Measurements from ENCODE around the gene FRAT1. TPM values are rescaled to one million over a fixed set of nuclear protein-coding genes. Genes with fewer than 3 reads are reported as not detected.

FRAT1 gene
- polyA plus RNA-seq, 2 of the 4 experiments (the other 2 are of a cell fraction) = 1.5 to 2.3 TPM

DNA sequence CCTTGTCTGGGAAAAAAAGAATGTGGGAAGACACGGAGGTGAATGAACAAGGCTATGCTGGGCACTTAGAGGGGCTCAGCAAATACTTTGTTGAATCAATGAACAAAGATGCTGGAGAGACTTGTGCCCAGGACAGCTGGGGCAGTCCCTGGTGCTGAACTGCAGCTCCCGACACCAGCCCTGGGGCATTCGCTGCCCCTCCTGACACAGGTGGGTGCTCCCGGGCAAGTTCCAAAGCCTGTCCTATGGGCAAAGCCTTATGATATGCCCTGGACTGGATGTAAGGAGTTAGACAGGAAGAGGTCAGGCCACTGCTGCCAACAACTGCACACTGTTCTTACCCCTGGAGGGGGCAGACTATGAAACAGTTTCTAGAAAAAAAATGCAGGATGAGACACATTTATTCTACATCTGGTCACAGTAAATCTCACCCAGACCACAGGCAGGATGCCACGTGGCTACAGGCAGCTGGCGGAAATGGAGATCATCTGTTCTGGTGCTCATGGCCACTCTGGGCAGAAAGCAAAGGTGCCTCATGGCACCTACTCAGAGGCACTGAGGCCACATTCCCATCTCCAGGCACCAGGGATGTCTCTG is 37.3 kb downstream of the FRAT1 start:
- H3K9me3 ChIP-seq = no peaks in the 10 kb centered on the region
- no peak overlapping the region for H3K27ac ChIP-seq
- ChIA-PET CTCF (interaction anchor here (1.0 to 6.6 kb wide), 7 partner anchors 8 to 92 kb away, joined by 3 to 43 read pairs (median 4); no protein-coding TSS in a partner anchor), POLR2A (no interaction called here)
- no peak overlapping the region for H3K4me2 ChIP-seq
- ATAC-seq (peak; percentile 8 to 15; a peak in 3 of 6 replicates), FAIRE-seq (no peak), DNase-seq (ENCODE audit: low read depth in 1 of 2, low spot score in 1 of 2) (no peak)
- no peaks in the 10 kb centered on the region for H3K4me1 ChIP-seq
- WGBS (ENCODE audit: missing lambda C conversion rate) = 85% methylated on average over 4 of the region's 6 CpGs
- H3K4me3 ChIP-seq = no peak overlapping the region
- TF ChIP-seq ZC3H11A (IDR thresholded peaks at IDR 0.05) (no peak), E2F6 (IDR thresholded peaks at IDR 0.05; ENCODE audit: borderline replicate concordance, low read depth) (no peak), NFE2L2 (conservative IDR thresholded peaks at IDR 0.05; ENCODE audit: low read length) (no peak), MAZ (IDR thresholded peaks at IDR 0.05; ENCODE audit: borderline replicate concordance, low read depth, low read length) (no peak), BHLHE40 (IDR thresholded peaks at IDR 0.05; ENCODE audit: low read depth, low read length) (no peak)

DNA sequence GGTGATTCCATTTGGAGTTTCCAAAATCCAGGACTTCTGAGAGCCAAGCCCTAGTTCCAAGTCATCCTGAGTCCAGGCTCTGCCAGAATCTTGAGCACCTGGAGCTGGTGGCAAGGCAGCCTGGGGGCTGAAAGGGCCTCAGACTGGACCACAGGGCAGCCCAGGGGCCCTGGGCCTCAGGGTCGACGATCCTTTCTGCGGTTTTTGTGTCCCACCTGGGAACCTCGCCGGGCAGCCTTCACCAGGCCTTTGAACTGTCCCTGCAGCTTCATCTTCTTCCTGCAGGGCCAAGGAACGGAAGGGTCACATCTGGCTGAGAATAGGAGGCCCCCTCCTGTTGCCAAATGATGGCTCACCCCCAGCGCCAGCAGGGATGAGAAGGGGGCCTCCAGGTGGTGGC is 37.8 kb downstream of the FRAT1 start:
- ChIA-PET POLR2A (no interaction called here), CTCF (interaction anchor here (1.3 to 6.6 kb wide), 4 partner anchors 11 to 78 kb away, joined by 3 to 43 read pairs (median 8); no protein-coding TSS in a partner anchor)
- WGBS (ENCODE audit: missing lambda C conversion rate) = 92% methylated on average over 2 of the region's 7 CpGs

DNA sequence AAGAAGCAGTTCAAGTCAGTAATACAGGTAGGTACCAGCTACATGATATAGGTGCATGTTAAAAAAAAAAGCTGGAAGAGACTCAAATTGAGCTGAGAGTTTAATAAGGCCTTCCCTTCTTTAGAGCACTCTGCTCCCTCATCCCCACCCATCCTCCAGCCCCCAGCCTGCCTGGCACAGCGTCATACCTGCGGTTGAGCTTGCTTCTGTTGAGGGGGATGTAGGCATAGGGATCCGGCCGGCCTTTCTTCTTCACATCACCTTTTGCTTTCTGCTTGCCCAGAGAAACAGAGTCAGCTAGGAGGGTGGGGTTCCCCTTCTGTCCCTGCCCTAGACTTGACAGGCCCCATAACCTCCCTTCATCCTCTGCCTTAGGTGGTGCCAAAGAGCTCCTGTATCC is 39.3 kb downstream of the FRAT1 start:
- H3K9me3 ChIP-seq = no peaks in the 10 kb centered on the region
- TF ChIP-seq ZFP36 (IDR thresholded peaks at IDR 0.05; ENCODE audit: borderline replicate concordance, partially characterized antibody) (no peak), KDM1A (IDR thresholded peaks at IDR 0.05; ENCODE audit: low read depth) (no peak), RNF2 (IDR thresholded peaks at IDR 0.05; ENCODE audit: borderline replicate concordance, low read depth) (no peak), HEYL (CRISPR knock-in tag; IDR thresholded peaks at IDR 0.05) (no peak), CEBPB (IDR thresholded peaks at IDR 0.05) (no peak), ZSCAN20 (CRISPR knock-in tag; IDR thresholded peaks at IDR 0.05) (no peak), EHF (CRISPR knock-in tag; IDR thresholded peaks at IDR 0.05) (no peak), RCOR1 (IDR thresholded peaks at IDR 0.05; ENCODE audit: low read depth, low read length) (no peak), GATA3 (IDR thresholded peaks at IDR 0.05; ENCODE audit: borderline replicate concordance) (no peak), HOXA7 (CRISPR knock-in tag; IDR thresholded peaks at IDR 0.05) (no peak), MAFK (IDR thresholded peaks at IDR 0.05; ENCODE audit: partially characterized antibody) (no peak), CBX2 (IDR thresholded peaks at IDR 0.05; ENCODE audit: borderline replicate concordance, low read depth) (no peak), PHF8 (IDR thresholded peaks at IDR 0.05; ENCODE audit: borderline replicate concordance, low read depth) (no peak), FOSB (CRISPR knock-in tag; IDR thresholded peaks at IDR 0.05) (no peak), JUNB (IDR thresholded peaks at IDR 0.05) (no peak)
- TF ChIP-seq, protein P1, sequence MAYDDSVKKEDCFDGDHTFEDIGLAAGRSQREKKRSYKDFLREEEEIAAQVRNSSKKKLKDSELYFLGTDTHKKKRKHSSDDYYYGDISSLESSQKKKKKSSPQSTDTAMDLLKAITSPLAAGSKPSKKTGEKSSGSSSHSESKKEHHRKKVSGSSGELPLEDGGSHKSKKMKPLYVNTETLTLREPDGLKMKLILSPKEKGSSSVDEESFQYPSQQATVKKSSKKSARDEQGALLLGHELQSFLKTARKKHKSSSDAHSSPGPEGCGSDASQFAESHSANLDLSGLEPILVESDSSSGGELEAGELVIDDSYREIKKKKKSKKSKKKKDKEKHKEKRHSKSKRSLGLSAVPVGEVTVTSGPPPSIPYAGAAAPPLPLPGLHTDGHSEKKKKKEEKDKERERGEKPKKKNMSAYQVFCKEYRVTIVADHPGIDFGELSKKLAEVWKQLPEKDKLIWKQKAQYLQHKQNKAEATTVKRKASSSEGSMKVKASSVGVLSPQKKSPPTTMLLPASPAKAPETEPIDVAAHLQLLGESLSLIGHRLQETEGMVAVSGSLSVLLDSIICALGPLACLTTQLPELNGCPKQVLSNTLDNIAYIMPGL (CRISPR knock-in tag; IDR thresholded peaks at IDR 0.05; ENCODE audit: borderline replicate concordance) = no peak
- TF ChIP-seq, protein P2, sequence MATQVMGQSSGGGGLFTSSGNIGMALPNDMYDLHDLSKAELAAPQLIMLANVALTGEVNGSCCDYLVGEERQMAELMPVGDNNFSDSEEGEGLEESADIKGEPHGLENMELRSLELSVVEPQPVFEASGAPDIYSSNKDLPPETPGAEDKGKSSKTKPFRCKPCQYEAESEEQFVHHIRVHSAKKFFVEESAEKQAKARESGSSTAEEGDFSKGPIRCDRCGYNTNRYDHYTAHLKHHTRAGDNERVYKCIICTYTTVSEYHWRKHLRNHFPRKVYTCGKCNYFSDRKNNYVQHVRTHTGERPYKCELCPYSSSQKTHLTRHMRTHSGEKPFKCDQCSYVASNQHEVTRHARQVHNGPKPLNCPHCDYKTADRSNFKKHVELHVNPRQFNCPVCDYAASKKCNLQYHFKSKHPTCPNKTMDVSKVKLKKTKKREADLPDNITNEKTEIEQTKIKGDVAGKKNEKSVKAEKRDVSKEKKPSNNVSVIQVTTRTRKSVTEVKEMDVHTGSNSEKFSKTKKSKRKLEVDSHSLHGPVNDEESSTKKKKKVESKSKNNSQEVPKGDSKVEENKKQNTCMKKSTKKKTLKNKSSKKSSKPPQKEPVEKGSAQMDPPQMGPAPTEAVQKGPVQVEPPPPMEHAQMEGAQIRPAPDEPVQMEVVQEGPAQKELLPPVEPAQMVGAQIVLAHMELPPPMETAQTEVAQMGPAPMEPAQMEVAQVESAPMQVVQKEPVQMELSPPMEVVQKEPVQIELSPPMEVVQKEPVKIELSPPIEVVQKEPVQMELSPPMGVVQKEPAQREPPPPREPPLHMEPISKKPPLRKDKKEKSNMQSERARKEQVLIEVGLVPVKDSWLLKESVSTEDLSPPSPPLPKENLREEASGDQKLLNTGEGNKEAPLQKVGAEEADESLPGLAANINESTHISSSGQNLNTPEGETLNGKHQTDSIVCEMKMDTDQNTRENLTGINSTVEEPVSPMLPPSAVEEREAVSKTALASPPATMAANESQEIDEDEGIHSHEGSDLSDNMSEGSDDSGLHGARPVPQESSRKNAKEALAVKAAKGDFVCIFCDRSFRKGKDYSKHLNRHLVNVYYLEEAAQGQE (IDR thresholded peaks at IDR 0.05) = no peak
- TF ChIP-seq, protein P3, sequence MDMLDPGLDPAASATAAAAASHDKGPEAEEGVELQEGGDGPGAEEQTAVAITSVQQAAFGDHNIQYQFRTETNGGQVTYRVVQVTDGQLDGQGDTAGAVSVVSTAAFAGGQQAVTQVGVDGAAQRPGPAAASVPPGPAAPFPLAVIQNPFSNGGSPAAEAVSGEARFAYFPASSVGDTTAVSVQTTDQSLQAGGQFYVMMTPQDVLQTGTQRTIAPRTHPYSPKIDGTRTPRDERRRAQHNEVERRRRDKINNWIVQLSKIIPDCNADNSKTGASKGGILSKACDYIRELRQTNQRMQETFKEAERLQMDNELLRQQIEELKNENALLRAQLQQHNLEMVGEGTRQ (IDR thresholded peaks at IDR 0.05) = no peak
- 95% methylated on average over 4 of the region's 4 CpGs for WGBS (ENCODE audit: missing lambda C conversion rate)
- CTCF ChIA-PET = interaction anchor here (0.6 to 6.6 kb wide), 6 partner anchors 14 to 97 kb away, joined by 3 to 43 read pairs (median 3); no protein-coding TSS in a partner anchor
- H3K4me3 ChIP-seq = no peak overlapping the region
- no peaks in the 10 kb centered on the region for H3K4me1 ChIP-seq
- no peak overlapping the region for H3K27ac ChIP-seq
- no peak for ATAC-seq
- FAIRE-seq = no peak
- H3K4me2 ChIP-seq = no peak overlapping the region
- POLR2A ChIA-PET = interaction anchor here (1.0 kb wide), 1 partner anchor 11 kb away, joined by 3 read pairs; no protein-coding TSS in a partner anchor
- DNase-seq (ENCODE audit: low read depth in 1 of 2, low spot score in 1 of 2) = no peak

More for the DNA sequence above, 37.8 kb downstream of the FRAT1 start:
- no peak overlapping the region for H3K4me3 ChIP-seq
- no peak for FAIRE-seq
- H3K27ac ChIP-seq = no peak overlapping the region
- H3K4me2 ChIP-seq = no peak overlapping the region
- no peaks in the 10 kb centered on the region for H3K9me3 ChIP-seq
- TF ChIP-seq TP53 (CRISPR knock-in tag; IDR thresholded peaks at IDR 0.05) = no peak
- no peak for TF ChIP-seq EHF (CRISPR knock-in tag; IDR thresholded peaks at IDR 0.05)
- ATAC-seq = no peak; a peak in 1 of 6 replicates
- no peaks in the 10 kb centered on the region for H3K4me1 ChIP-seq
- DNase-seq (ENCODE audit: low read depth in 1 of 2, low spot score in 1 of 2) = no peak

All from A549 (cell line).